Breast epithelium (tissue), 4 donors: Measurements from ENCODE around the gene ROR2. TPM values are rescaled to one million over a fixed set of nuclear protein-coding genes. Genes with fewer than 3 reads are reported as not detected.
A peak's percentile ranks its signal among the peaks of the same experiment; 100 is the strongest.

Experiments used
- DNase-seq, 2 donors: peaks; one replicate each; pipeline ENCODE4 v3.0.0-alpha.2; 2019; ENCODE audit warnings: low spot score in 2 of 2
- H3K27ac ChIP-seq, 2 donors: fragments of 200-600 bp; sonication (generic) in 1 of 2; one replicate each; pipeline ENCODE4 v1.5.1; 2016 to 2019; ENCODE audit warnings: mild to moderate bottlenecking in 1 of 2
- H3K27me3 ChIP-seq, 2 donors: fragments of 200-600 bp; sonication (generic) in 1 of 2; one replicate each; pipeline versions ENCODE4 v1.5.1 to v1.6.0; 2017 to 2019; ENCODE audit warnings: control low read depth in 1 of 2, mild to moderate bottlenecking in 1 of 2
- H3K36me3 ChIP-seq: fragments of 200-600 bp; one replicate; pipeline ENCODE4 v1.5.1; 2019
- H3K4me1 ChIP-seq, 2 donors: fragments of 200-600 bp; sonication (generic); one replicate each; pipeline ENCODE4 v1.5.1; 2016 to 2019; ENCODE audit warnings: control low read depth in 1 of 2
- H3K4me3 ChIP-seq, 3 donors: fragments of 200-600 bp; sonication (generic); 1 replicate in 2 of 3; 2 replicates in 1 of 3; pipeline ENCODE4 v1.5.1; 2016 to 2019; ENCODE audit warnings: mild to moderate bottlenecking in 3 of 3, moderate library complexity in 2 of 3
- H3K9me3 ChIP-seq, 2 donors: fragments of 200-600 bp; sonication (generic) in 1 of 2; one replicate each; pipeline ENCODE4 v1.5.1; 2016 to 2019; ENCODE audit warnings: control low read depth in 1 of 2
- POLR2A ChIP-seq: fragments of 450-650 bp; IDR thresholded peaks from one replicate; pipeline ENCODE4 v1.6.1; 2016; ENCODE audit warnings: antibody characterized with exemption, mild to moderate bottlenecking, moderate library complexity
- POLR2AphosphoS5 ChIP-seq, 3 donors: sonication (generic); formaldehyde crosslinking; IDR thresholded peaks; one replicate each; pipeline ENCODE4 v1.6.1; 2017; ENCODE audit warnings: antibody characterized with exemption in 3 of 3
- intact Hi-C: fragments of 100-400 bp; cut with DNase I; formaldehyde crosslinking; loops from one replicate; pipeline ENCODE4 v1.15.1; 2023; ENCODE audit warnings: low total_unique reads
- total RNA-seq, 3 donors: library from RNA; depleted of rRNA; stranded (reverse); fragments of >200 nt; gene quantifications; one replicate each; pipeline ENCODE4 v1.1.0, GENCODE V29; 2016
- TF ChIP-seq, protein P1 (sequence below), 3 donors: fragments of 450-650 bp; IDR thresholded peaks; one replicate each; pipeline ENCODE4 v1.5.1; 2016 to 2017; ENCODE audit warnings: antibody characterized with exemption in 3 of 3, mild to moderate bottlenecking in 3 of 3, moderate library complexity in 3 of 3

Gene ROR2
- total RNA-seq, 3 donors from 2014 or later = 2.1 to 25.6 (median 10.2) TPM

GRCh38 chr9:91771864-91772263 lies 178.2 kb downstream of the ROR2 start:
- H3K4me3 ChIP-seq = no peak overlapping the region
- intact Hi-C loops = no loop called here
- no peaks in the 10 kb centered on the region for H3K27me3 ChIP-seq
- no peak for DNase-seq
- H3K4me1 ChIP-seq = no peaks in the 10 kb centered on the region
- H3K9me3 ChIP-seq = no peaks in the 10 kb centered on the region
- H3K27ac ChIP-seq = peak overlapping the region in 1 of 2 donors; percentile 38
- no peaks in the 10 kb centered on the region for H3K36me3 ChIP-seq
- TF ChIP-seq, protein P1, sequence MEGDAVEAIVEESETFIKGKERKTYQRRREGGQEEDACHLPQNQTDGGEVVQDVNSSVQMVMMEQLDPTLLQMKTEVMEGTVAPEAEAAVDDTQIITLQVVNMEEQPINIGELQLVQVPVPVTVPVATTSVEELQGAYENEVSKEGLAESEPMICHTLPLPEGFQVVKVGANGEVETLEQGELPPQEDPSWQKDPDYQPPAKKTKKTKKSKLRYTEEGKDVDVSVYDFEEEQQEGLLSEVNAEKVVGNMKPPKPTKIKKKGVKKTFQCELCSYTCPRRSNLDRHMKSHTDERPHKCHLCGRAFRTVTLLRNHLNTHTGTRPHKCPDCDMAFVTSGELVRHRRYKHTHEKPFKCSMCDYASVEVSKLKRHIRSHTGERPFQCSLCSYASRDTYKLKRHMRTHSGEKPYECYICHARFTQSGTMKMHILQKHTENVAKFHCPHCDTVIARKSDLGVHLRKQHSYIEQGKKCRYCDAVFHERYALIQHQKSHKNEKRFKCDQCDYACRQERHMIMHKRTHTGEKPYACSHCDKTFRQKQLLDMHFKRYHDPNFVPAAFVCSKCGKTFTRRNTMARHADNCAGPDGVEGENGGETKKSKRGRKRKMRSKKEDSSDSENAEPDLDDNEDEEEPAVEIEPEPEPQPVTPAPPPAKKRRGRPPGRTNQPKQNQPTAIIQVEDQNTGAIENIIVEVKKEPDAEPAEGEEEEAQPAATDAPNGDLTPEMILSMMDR (IDR thresholded peaks at IDR 0.05) = no peak
- TF ChIP-seq POLR2A = no peak
- TF ChIP-seq POLR2AphosphoS5 (IDR thresholded peaks at IDR 0.05) = no peak

GRCh38 chr9:91771027-91771426 lies 179.0 kb downstream of the ROR2 start:
- DNase-seq = no peak
- no peaks in the 10 kb centered on the region for H3K4me1 ChIP-seq
- peak overlapping the region in 1 of 2 donors; percentile 30 for H3K27ac ChIP-seq
- TF ChIP-seq, protein P1 (IDR thresholded peaks at IDR 0.05) = no peak
- no peak for TF ChIP-seq POLR2A
- TF ChIP-seq POLR2AphosphoS5 (IDR thresholded peaks at IDR 0.05) = no peak
- no peaks in the 10 kb centered on the region for H3K36me3 ChIP-seq
- no peaks in the 10 kb centered on the region for H3K27me3 ChIP-seq
- intact Hi-C loops = no loop called here
- no peaks in the 10 kb centered on the region for H3K9me3 ChIP-seq
- peak overlapping the region in 1 of 3 donors; percentile 28 for H3K4me3 ChIP-seq

DNA sequence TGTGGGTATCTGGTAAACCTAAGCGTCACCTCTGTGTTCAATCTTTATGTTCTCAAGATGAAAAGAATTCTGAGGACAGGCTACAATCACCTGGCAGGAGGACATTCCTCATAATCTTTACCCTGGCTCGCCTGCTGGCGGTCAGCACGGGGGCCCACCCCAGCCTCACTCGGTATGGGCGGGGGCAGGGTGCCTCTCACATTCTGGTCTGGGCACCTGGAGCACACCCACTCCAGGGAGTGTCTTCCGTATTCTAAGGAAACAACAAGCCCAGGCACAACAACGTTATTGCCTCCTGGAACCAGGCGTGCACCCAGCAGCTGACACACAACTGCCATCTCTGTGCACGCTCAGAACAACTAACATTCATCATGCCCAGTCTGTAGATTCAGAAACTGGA lies 179.8 kb downstream of the ROR2 start:
- H3K27me3 ChIP-seq = no peaks in the 10 kb centered on the region
- DNase-seq = no peak
- H3K9me3 ChIP-seq = no peaks in the 10 kb centered on the region
- TF ChIP-seq POLR2A = no peak
- TF ChIP-seq, protein P1 (IDR thresholded peaks at IDR 0.05) = no peak
- TF ChIP-seq POLR2AphosphoS5 (IDR thresholded peaks at IDR 0.05) = no peak
- no peaks in the 10 kb centered on the region for H3K4me1 ChIP-seq
- no peaks in the 10 kb centered on the region for H3K36me3 ChIP-seq
- H3K4me3 ChIP-seq = no peak overlapping the region
- intact Hi-C loops = no loop called here
- no peak overlapping the region for H3K27ac ChIP-seq

DNA sequence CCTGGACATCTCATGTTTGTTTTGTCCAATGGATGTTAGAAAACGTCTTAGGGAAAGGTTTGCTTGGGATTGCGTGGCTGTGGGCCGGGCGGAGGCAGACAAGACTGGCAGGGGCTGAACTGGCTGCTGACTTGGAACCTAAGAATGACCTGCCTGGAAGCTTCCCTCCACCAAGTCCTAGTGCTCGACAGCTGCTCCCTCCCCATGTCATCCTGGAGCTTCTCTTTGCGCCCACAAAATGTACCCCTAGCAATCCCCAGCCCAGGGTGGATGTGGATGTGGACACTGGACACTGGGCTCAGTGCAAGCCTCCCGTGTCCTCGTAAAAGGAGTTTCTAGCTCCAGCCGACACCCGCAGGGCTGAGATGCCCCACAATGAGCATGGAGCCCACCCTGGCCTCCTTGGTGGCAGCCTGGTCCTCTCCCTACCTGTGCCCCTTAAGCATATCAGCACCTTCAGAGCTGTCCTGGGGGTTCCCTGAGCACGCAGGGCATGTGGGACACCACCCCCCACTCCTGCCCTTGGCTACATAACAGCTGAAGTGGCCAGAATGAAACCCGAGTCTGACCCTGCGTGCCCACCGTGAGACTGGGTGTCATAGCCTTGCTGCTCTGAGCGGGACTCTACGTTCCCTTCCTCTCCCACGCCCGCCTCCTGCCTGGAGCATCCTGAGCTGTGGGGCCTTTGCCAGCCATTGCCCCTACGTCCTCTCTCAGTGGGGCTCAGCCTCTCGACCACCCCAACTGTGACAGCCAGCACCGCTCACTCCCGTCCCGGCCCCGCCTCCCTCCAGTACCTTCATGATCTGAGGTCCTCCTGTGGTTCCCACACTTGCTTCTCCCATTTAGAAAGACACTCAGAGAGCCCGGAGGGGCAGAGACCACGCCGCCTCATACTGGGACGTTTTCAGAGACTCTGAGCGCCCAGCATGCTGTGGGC lies 180.8 kb downstream of the ROR2 start:
- H3K9me3 ChIP-seq = no peaks in the 10 kb centered on the region
- no peak overlapping the region for H3K4me3 ChIP-seq
- intact Hi-C loops = no loop called here
- DNase-seq = no peak
- H3K27me3 ChIP-seq = no peaks in the 10 kb centered on the region
- no peaks in the 10 kb centered on the region for H3K4me1 ChIP-seq
- no peak overlapping the region for H3K27ac ChIP-seq
- no peaks in the 10 kb centered on the region for H3K36me3 ChIP-seq
- TF ChIP-seq POLR2A = no peak
- TF ChIP-seq POLR2AphosphoS5 (IDR thresholded peaks at IDR 0.05) = no peak
- TF ChIP-seq, protein P1 (IDR thresholded peaks at IDR 0.05) = no peak

GRCh38 chr9:91768507-91768906 lies 181.5 kb downstream of the ROR2 start:
- Histone ChIP-seq H3K9me3 (no peaks in the 10 kb centered on the region), H3K27me3 (no peaks in the 10 kb centered on the region), H3K36me3 (no peaks in the 10 kb centered on the region), H3K4me1 (no peaks in the 10 kb centered on the region), H3K27ac (no peak overlapping the region), H3K4me3 (no peak overlapping the region)
- DNase-seq = no peak
- intact Hi-C loops = no loop called here
- TF ChIP-seq POLR2A (no peak), POLR2AphosphoS5 (IDR thresholded peaks at IDR 0.05) (no peak)
- TF ChIP-seq, protein P1 (IDR thresholded peaks at IDR 0.05) = no peak
